ENCODE measurements around the gene ZNF225. TPM values are rescaled to one million over a fixed set of nuclear protein-coding genes. Genes with fewer than 3 reads are reported as not detected.

The ZNF225 gene
- 5.6 and 6.4 TPM in 2 replicates for total RNA-seq

DNA sequence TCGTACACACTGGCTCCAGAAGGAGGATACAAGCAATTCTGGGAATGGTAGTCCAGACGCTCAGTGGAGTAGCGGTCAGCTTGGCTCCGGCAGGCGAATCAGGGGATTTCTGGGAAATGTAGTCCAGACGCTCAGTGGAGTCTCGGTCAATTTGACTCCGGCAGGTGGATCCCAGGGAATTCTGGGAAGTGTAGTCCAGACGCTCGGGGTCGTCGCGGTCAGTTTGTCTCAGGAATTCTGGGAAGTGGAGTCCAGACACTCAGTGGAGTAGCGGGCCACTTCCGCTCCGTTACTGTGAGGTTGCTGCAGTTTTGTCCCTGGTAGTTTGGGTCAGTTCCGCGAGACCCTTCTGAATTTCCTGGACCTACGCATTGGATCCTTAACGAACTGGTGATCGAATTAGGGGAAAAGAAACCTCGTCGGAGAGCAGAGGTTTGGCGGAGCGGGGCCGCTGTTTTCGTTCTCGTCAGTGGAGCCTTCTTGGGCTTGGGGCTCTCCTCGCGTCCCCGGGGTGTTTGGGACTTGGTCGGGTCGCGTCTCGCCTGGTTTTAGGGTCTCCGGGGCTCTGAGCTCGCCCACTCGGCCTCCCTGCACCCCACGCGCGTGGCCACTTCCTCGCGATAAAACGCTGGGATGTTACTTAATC, at the start of gene ZNF225:
TSS of gene ZNF225 (plus strand) at position 262 of the 646 bp plus-strand sequence. CDS start 2,429 bp downstream, outside the sequence.

DNA sequence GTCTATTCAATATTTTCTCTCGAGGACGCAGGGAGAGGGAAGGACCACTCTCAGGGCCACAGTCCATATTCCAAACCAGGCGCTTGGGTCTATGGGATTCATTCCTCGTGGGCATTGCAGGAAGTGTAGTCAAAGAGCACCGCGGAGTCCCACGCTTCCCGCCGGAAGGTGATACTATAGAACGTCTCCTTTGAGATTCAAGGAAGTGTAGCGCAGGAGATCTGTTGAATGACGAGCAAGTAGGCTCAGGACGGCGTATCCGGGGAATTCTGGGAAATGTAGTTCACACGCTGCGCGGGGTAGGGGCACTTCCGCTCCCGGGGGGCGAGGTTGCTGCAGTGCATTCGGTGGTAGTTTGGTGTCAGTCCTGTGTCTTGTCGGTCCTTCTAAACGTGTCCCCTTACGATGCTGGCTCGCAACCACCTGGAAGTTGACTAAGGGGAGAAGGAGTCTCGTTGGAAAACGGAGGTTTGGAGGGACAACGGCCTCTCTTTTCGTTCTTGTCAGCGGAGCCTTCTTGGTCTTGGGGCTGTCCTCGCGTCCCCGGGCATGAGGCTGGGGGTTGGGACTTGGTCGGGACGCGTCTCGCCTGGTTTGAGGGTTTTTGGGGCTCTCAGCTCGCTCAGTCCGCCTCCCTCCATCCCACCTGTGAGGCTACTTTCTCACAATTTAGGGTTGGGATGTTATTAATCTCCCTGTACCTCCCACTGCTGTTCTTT, 41.2 kb upstream of the ZNF225 start, which contains the start of gene ZNF284:
TSS of gene ZNF284 (plus strand) at position 336 of the 719 bp plus-strand sequence. CDS start 4,231 bp downstream, outside the sequence.

DNA sequence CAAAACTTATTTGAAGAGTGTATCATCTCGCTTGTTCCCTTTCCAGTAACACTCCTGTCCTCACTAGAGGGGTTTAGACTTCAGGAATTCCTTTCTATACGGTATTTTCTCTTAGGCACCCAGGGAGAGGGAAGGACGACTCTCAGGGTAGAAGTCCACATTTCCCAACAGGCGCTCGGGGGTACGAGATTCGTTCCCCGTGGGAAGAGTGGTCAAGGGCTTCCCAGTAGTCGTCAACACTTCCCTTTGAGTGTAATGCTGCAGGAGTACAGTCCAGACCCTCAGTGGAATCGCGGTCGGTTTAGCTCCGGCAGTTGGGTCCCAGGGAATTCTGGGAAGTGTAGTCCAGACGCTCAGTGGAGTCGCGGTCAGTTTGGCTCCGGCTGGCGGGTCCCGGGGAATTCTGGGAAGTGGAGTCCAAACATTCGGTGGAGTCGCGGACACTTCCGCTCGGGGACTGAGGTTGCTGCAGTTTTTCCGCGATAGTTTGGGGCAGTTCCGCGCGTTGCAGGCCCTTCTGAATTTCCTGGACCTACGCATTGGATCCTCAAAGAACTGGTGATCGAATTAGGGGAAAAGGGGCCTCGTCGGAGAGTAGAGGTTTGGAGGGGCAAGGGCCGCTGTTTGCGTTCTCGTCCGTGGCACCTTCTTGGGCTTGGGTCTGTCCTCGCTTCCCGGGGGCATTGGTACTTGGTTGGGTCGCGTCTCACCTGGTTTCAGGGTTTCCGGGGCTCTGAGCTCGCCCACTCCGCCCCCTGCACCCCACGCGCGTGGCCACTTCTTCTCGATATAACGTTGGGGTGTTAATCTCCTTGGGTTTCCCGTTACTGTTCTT, 19.1 kb upstream of the ZNF225 start, which contains the start of gene ZNF224:
TSS of gene ZNF224 (plus strand) at position 431 of the 835 bp plus-strand sequence. CDS start 3,513 bp downstream, outside the sequence.

DNA sequence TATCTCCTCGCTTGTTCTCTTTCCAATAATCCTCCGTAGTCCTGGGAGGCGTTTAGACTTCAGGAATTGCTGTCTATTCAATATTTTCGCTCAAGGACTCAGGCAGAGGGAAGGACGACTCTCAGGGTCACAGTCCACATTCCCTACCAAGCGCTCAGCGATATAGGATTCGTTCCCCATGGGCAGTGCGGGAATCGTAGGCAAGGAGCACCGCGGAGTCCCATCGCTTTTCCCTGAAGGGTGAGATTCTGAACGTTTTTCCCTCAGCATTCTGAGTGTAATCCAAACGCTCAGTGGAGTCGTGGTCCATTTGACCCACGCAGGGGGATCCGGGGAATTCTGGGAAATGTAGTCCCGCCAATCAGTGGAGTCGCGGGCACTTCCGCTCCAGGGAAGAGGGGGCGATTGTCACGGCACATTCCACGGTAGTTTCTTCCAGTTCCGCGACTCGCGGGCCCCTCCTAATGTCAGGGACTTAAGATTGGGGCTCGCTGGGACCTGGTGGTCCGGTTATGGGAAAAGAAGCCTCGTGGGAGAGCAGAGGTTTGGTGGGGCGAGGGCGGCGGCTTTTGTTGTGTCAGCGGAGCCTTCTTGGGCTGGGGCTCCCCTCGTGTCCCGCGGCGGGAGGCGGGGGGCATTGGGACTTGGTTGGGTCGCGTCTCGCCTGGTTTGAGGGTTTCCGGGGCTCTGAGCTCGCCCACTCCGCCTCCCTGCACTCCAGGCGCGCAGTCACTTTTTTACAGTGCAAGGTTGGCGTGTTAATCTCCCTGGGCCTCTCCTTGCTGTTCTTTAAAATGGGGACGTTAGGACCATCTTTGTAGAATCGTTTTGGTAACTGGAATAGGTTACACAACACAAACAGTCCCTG, 28.2 kb downstream of the ZNF225 start, which contains the start of gene ZNF234:
TSS of gene ZNF234 (plus strand) at position 364 of the 868 bp plus-strand sequence. CDS start 3,079 bp downstream, outside the sequence.

DNA sequence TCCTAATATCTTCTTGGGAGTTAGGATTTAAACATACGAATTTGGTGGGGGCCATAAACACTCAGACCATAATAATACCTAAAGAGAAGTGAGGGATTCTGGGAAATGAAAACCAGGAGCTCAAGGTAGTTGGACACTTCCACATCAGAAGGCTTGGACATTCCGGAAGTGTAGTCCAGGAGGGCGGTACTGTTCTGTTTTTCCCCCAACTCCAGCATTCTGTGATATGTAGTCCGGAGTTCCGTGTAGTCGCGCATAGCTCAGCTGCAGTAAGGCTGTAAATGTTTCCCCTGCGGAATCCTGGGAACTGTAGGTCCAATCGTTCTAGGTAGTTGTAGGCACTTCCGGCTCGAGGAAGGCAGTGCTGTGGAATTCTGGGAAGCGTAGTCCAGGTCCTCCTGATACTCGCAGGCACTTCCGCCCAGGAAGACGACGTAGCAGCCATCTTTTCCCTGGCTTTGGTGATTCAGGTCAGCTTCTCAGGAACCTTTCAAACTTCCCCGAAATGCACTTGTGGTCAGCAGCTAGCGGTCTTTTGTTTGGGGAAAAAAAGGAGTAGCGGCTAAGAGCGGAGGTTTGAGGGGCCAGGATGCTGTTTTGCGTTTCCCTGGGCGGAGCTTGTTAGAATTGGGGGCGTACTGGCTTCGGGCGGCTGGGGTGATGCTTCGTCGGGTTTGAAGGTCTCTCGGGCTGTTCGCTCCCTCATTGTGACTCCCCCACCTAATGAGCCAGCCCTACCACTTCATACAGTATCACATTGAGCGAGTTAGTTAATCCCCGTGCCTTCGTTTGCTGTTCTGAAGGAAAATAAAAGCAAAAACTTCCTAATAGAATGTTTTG, 51.7 kb downstream of the ZNF225 start, which contains the start of gene ZNF226:
TSS of gene ZNF226 (plus strand) at position 428 of the 840 bp plus-strand sequence. CDS start 4,981 bp downstream, outside the sequence.

Other genes starting within 250 kb of the ZNF225 start
- 0.72 and 2.5 TPM in 2 replicates for gene ZNF404, start 229.4 kb upstream of the ZNF225 start, total RNA-seq
- gene ZNF45, start 178.1 kb upstream of the ZNF225 start, total RNA-seq = 15.7 and 15.8 TPM in 2 replicates
- gene ZNF221, start 162.2 kb upstream of the ZNF225 start, total RNA-seq = 4.4 and 7.7 TPM in 2 replicates
- 5.0 and 8.5 TPM in 2 replicates for gene ZNF155, start 129.2 kb upstream of the ZNF225 start, total RNA-seq
- gene ZNF230, start 110.4 kb upstream of the ZNF225 start, total RNA-seq = 2.7 and 3.4 TPM in 2 replicates
- 4.2 and 5.6 TPM in 2 replicates for gene ZNF222, start 88.0 kb upstream of the ZNF225 start, total RNA-seq
- gene ZNF223, start 61.4 kb upstream of the ZNF225 start, total RNA-seq = 3.7 and 5.2 TPM in 2 replicates
- 2.2 and 4.0 TPM in 2 replicates for gene ZNF284, start 41.2 kb upstream of the ZNF225 start, total RNA-seq
- gene ZNF224, start 19.0 kb upstream of the ZNF225 start, total RNA-seq = 22.9 and 29.6 TPM in 2 replicates
- 7.4 and 9.8 TPM in 2 replicates for gene ZNF234, start 28.2 kb downstream of the ZNF225 start, total RNA-seq
- gene ZNF226, start 51.7 kb downstream of the ZNF225 start, total RNA-seq = 12.0 and 14.3 TPM in 2 replicates
- 16.1 and 19.8 TPM in 2 replicates for gene ZNF227, start 99.1 kb downstream of the ZNF225 start, total RNA-seq
- gene ZNF233, start 146.5 kb downstream of the ZNF225 start, total RNA-seq = 1.3 and 2.7 TPM in 2 replicates
- gene ZNF235, start 191.6 kb downstream of the ZNF225 start, total RNA-seq = 3.8 and 5.1 TPM in 2 replicates
- gene ZNF112, start 243.3 kb downstream of the ZNF225 start, total RNA-seq = 6.1 and 10.1 TPM in 2 replicates

All from endothelial cell of coronary artery (primary cell).